ENCODE results near the gene RBM43. TPM values are rescaled to one million over a fixed set of nuclear protein-coding genes. Genes with fewer than 3 reads are reported as not detected.
"Not testable (repeated sequence)": the region's sequence is repeated elsewhere in the genome, so short reads cannot be mapped to it uniquely, and the experiment has no call there.

Gene RBM43
- polyA plus RNA-seq, 4 donors: 13.0 to 18.7 (median 16.6) TPM

GRCh38 chr2:151269798-151270568 lies 8.3 kb upstream of the RBM43 start:
- no peak for DNase-seq (ENCODE audit: low read depth in 4 of 4, low spot score in 3 of 4)

- DNase-seq (ENCODE audit: low read depth in 4 of 4, low spot score in 3 of 4): no peak
Measured at GRCh38 chr2:151268085-151268484, 6.4 kb upstream of the RBM43 start.

DNA sequence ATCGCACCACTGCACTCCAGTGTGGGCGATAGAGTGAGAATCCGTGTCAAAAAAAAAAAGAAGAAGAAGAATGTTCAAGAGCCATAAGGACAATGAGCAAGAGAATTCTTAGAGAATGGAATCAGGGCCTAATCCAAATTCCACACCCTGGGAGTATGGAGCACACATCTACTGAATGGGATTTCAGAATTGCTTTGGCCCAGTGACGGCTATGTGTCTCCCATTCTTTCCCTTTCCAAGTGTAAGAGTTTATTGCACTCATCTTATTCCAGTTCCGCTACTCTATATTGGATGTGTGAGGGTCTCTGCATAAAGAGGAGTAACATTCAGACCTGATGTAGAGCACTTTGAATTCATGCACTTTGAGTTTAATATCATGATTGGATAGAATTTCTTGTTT lies 5.9 kb upstream of the RBM43 start:
- DNase-seq (ENCODE audit: low read depth in 4 of 4, low spot score in 3 of 4): no peak

GRCh38 chr2:151265991-151266390 lies 4.3 kb upstream of the RBM43 start:
- DNase-seq (ENCODE audit: low read depth in 4 of 4, low spot score in 3 of 4): no peak

- DNase-seq (ENCODE audit: low read depth in 4 of 4, low spot score in 3 of 4): no peak
Measured at GRCh38 chr2:151264157-151264825, 2.6 kb upstream of the RBM43 start.

DNA sequence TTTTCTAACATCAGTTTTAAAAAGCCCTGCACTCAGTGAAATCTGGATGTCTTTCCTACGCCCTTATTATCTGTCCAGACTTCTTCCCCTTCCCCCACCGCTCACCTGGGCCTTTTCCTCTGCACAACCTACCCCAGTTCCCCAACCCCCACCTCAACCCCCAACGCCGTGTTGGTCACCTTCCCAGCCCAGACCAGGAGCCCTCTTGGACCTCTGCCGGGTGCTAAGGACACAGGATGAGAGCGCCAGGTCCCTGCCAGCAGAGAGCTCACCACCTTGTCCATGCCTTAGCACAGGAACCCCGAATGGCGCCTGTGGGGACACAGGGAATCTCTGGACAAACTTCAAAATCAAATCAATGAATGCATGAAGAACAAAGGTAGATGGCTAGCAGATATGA lies 966 bp upstream of the RBM43 start:
- DNase-seq (ENCODE audit: low read depth in 4 of 4, low spot score in 3 of 4): no peak

DNA sequence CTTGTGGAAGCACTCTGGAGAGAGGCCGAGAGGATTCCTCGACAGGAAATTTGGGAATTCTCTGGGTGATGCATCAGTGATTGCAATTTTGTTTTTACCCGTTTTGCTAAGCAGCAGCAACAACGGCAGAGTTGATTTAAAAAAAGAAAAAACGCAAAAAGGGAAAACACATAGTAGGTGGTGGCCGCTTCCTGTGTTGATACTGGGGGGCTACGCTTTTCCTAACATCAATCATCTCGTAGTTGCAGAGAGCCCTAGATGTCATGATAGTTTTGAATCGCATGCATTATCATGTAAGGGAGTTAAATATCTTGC lies 271 bp upstream of the RBM43 start:
- no peak for DNase-seq (ENCODE audit: low read depth in 4 of 4, low spot score in 3 of 4)

GRCh38 chr2:151260573-151261230 lies 961 bp downstream of the RBM43 start:
- no peak for DNase-seq (ENCODE audit: low read depth in 4 of 4, low spot score in 3 of 4)

GRCh38 chr2:151258121-151258520 lies 3.5 kb downstream of the RBM43 start:
- no peak for DNase-seq (ENCODE audit: low read depth in 4 of 4, low spot score in 3 of 4)

DNA sequence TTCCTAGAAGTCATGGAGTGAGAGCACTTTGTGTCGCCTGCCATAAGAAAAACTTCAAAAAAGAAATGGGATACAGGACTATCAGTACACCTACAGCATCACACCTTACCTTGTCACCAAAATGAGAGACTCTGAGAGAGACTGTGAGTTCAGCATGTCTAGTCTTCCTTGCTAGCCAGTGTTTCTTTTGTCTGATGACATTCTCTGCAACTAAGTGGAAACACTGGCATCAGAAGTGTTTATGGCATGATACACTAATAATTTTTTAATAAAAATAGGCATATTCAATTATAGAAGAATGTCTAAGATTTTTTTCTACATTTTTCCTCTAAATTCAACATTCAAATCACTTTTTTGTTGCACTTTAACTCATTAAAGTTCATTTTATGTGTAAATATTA lies 9.0 kb downstream of the RBM43 start:
- no peak for DNase-seq (ENCODE audit: low read depth in 4 of 4, low spot score in 3 of 4)

GRCh38 chr2:151251012-151251411 lies 10.7 kb downstream of the RBM43 start:
- no peak for DNase-seq (ENCODE audit: low read depth in 4 of 4, low spot score in 3 of 4)

GRCh38 chr2:151247432-151247831 lies 14.2 kb downstream of the RBM43 start:
- DNase-seq (ENCODE audit: low read depth in 4 of 4, low spot score in 3 of 4): no peak

- DNase-seq (ENCODE audit: low read depth in 4 of 4, low spot score in 3 of 4): no peak
Measured at GRCh38 chr2:151246152-151246551, 15.5 kb downstream of the RBM43 start.

- no peak for DNase-seq (ENCODE audit: low read depth in 4 of 4, low spot score in 3 of 4)
Measured at GRCh38 chr2:151243468-151243867, 18.2 kb downstream of the RBM43 start.

DNA sequence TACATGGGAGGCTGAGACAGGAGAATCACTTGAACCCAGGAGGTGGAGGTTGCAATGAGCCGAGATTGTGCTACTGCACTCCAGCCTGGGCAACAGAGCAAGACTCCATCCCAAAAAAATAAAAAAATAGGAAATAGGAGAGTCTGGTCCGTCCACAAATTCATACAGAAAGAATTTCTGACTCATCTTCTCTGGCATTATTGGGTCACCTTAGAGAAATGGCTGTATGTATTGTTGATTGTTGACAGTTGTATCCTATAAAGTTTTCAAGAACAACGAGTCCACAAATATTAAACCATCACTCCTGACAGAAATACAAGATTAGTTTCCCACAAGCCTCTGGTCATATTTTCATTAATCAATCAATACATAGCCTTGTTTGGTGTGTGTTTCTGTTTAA lies 20.4 kb downstream of the RBM43 start:
- no peak for DNase-seq (ENCODE audit: low read depth in 4 of 4, low spot score in 3 of 4)

DNA sequence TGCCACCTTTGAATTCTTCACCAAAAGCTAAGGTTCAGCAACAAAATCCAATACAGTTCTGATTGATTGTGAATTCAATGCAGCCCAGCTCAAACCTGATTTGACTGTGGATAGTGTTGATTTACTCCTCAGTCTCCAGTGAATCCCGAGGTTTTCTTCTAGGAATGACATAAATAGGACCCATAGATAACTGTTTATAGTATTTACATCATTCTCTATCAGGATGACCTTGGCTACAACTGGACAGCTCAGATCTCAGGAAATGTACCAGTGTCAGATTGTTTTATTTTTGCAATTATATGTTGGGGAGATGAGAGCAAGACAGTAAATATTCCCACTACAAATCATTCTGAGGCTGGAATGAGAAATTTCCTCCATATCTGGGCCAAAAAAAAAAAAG lies 21.2 kb downstream of the RBM43 start:
- no peak for DNase-seq (ENCODE audit: low read depth in 4 of 4, low spot score in 3 of 4)

DNA sequence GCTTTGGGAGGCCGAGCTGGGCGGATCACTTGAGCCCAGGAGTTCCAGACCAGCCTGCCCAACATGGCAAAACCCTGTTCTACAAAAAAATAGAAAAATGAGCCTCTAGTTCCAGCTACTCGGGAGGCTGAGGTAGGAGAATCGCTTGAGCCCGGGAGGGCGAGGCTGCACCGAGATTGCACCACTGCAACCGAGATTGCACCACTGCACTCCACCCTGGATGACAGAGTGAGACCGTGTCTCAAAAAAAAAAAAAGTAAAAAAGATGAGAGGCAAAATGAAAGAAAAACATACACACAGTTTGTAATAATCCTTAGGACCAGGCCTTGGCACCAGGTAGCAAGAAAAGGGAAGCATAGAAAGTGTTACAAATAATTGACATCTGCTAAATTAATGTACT lies 22.0 kb downstream of the RBM43 start:
- no peak for DNase-seq (ENCODE audit: low read depth in 4 of 4, low spot score in 3 of 4)

DNA sequence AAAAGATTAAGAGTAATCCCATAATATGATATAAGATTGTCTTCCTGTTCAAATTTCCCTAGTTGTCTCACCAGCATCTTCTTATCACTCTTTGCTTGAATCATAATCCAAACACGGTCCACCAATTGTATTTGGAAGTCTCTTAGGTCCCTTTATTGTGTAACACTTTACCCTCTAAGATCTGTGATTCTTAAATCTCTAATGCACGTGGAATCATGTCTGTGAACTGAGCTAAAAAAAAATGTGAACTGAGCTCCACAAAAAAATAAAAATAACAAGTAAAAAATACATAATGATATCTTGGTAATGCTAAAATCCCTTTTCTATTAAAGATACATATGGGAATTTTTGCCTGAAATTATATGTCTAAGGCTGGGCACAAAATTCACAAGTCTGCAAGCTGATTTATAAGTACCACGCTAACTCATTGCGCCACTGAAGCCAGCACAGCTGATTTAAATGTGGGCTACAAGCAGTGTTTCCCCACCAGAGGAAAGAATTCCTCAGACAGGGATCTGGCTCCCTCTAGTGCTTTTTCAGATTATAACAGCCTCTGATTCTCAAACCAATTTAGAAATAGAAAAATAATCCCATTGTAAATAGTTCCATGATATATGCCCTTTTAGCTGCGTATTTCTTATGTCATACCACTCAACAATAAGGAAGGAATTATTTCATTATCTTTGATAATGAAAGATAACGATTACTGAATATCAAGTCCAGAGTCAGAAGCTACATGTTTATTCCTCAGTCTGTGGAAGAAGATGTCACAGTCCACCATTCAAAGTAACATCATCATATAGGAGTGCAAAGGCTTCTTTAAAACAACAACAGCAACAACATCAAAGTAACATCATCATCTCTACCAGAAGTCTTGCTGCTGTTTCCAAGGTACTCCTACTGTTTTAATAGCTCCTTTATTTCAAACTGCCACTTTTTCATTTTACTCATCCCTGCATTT lies 22.9 kb downstream of the RBM43 start:
- peak; percentile 50 to 54 (median 52) for DNase-seq (ENCODE audit: low read depth in 4 of 4, low spot score in 3 of 4)

GRCh38 chr2:151237422-151238025 lies 24.1 kb downstream of the RBM43 start:
- no peak for DNase-seq (ENCODE audit: low read depth in 4 of 4, low spot score in 3 of 4)

DNA sequence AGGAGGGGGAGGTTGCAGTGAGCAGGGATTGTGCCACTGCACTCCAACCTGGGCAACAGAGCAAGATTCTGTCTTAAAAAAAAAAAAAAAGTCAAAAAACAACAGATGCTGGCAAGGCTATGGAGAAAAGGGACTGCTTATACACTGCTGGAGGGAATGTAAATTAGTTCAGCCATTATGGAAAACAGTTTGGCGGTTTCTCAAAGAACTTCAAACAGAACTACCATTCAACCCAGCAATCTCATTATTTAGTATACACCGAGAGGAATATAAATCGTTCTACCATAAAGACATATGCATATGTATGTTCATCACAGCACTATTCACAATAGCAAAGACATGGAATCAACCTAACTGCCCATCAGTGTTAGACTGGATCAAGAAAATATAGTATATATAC lies 27.9 kb downstream of the RBM43 start:
- not testable (repeated sequence) for DNase-seq (ENCODE audit: low read depth in 4 of 4, low spot score in 3 of 4)
